ENCODE results near the gene ERFE. TPM values are rescaled to one million over a fixed set of nuclear protein-coding genes. Genes with fewer than 3 reads are reported as not detected.

Gene ERFE
- total and polyA plus RNA-seq, 2 donors (not counting 1 experiment from before 2014, with no cell fraction given), result 0.17 TPM; not detected in 1

DNA sequence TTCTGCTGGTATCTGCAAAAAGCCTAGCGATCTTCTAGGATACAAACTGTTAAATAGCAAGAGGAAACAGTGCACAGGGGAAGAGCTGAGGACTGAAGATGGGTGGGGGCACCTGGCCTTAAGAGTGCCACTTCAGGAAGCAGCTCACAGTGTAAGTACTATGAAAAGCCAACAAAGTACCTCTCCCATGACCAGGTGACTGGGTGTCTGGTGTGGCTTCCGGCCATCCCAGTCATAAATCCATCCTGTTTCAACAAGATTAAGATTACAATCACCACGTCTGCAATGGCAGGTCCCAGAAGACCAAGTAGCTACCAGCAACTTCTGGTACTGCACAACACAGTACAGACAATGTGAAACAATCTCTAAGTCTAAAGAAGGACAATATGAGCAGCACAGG, 15.9 kb downstream of the ERFE start:
- Histone ChIP-seq H3K4me3 (ENCODE audit: control extremely low read depth in 1 of 5, extremely low read depth in 1 of 5, insufficient read depth in 1 of 5, low read depth in 2 of 5, low read length in 4 of 5) (no peak overlapping the region), H2AFZ (ENCODE audit: insufficient read depth, low read depth, low read length, poor library complexity, severe bottlenecking) (no peak overlapping the region), H3K27me3 (replicated peaks in 1 of 4; ENCODE audit: control extremely low read depth in 1 of 4, control insufficient read depth in 3 of 4, insufficient read depth in 4 of 4, low read length in 3 of 4) (no peaks in the 10 kb centered on the region), H3K27ac (ENCODE audit: low read length in 2 of 2) (no peak overlapping the region), H3K4me1 (ENCODE audit: control insufficient read depth in 2 of 2, insufficient read depth in 2 of 2, low read length in 2 of 2) (no peaks in the 10 kb centered on the region), H3K9ac (ENCODE audit: low read length) (no peak overlapping the region), H3K36me3 (replicated peaks in 1 of 2; ENCODE audit: control extremely low read depth in 1 of 2, control insufficient read depth in 1 of 2, extremely low read depth in 1 of 2, insufficient read depth in 2 of 2, low read length in 1 of 2) (peaks cover 5 to 86% of the 10 kb centered on the region in 2 experiments), H4K20me1 (ENCODE audit: control insufficient read depth, insufficient read depth, low read length, poor library complexity, severe bottlenecking) (peaks cover 28% of the 10 kb centered on the region), H3K4me2 (replicated peaks; ENCODE audit: low read depth, low read length, poor library complexity, severe bottlenecking) (no peak overlapping the region), H3K9me3 (ENCODE audit: control extremely low read depth in 1 of 3, control insufficient read depth in 2 of 3, insufficient read depth in 1 of 3, low read length in 2 of 3) (no peaks in the 10 kb centered on the region), H3K79me2 (ENCODE audit: control insufficient read depth, insufficient read depth, low read length) (no peaks in the 10 kb centered on the region)
- WGBS (ENCODE audit: insufficient coverage), result 95% methylated on average over 2 of the region's 3 CpGs
- ChIA-PET CTCF (no interaction called here), POLR2A (no interaction called here)
- intact Hi-C loops (cut with micrococcal nuclease), result no loop called here
- Mint-ChIP-seq H3K27me3 (no peaks in the 10 kb centered on the region), H3K9me3 (ENCODE audit: insufficient read depth) (no peaks in the 10 kb centered on the region), H3K27ac (no peak overlapping the region), H3K4me3 (no peak overlapping the region), H3K4me1 (no peaks in the 10 kb centered on the region)
- DNase-seq, result no peak
- TF ChIP-seq, protein P1, sequence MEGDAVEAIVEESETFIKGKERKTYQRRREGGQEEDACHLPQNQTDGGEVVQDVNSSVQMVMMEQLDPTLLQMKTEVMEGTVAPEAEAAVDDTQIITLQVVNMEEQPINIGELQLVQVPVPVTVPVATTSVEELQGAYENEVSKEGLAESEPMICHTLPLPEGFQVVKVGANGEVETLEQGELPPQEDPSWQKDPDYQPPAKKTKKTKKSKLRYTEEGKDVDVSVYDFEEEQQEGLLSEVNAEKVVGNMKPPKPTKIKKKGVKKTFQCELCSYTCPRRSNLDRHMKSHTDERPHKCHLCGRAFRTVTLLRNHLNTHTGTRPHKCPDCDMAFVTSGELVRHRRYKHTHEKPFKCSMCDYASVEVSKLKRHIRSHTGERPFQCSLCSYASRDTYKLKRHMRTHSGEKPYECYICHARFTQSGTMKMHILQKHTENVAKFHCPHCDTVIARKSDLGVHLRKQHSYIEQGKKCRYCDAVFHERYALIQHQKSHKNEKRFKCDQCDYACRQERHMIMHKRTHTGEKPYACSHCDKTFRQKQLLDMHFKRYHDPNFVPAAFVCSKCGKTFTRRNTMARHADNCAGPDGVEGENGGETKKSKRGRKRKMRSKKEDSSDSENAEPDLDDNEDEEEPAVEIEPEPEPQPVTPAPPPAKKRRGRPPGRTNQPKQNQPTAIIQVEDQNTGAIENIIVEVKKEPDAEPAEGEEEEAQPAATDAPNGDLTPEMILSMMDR (IDR thresholded peaks at IDR 0.05), result no peak
- TF ChIP-seq EZH2 (IDR thresholded peaks at IDR 0.05; ENCODE audit: borderline replicate concordance, insufficient read depth, low read depth, low read length, poor library complexity, severe bottlenecking), result no peak
- no peak for ATAC-seq (ENCODE audit: low read depth)

DNA sequence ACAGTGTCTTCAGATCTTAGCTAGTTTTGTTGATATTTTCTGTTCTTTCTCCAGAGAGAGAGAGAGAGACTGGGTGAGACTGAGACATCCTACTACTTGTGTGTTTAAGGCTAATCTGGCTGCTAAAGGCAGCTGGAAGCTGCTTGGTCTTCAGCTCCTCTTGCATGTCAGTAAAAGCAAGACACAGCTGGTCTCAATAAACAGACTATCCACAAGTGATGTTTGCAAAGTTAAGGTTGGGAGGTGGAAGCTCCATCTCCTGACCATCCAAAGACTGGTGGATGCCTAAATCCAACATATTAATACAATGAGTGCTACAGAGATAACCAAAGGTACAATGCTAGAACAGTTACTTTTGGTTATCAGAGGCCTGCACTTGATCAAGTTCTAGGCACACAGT, 17.8 kb downstream of the ERFE start:
- intact Hi-C loops (cut with micrococcal nuclease), result no loop called here
- TF ChIP-seq EZH2 (IDR thresholded peaks at IDR 0.05; ENCODE audit: borderline replicate concordance, insufficient read depth, low read depth, low read length, poor library complexity, severe bottlenecking), result no peak
- TF ChIP-seq, protein P1 (IDR thresholded peaks at IDR 0.05), result no peak
- Mint-ChIP-seq H3K27me3 (no peaks in the 10 kb centered on the region), H3K4me3 (no peak overlapping the region), H3K9me3 (ENCODE audit: insufficient read depth) (no peaks in the 10 kb centered on the region), H3K4me1 (no peaks in the 10 kb centered on the region), H3K27ac (no peak overlapping the region)
- H3K79me2 ChIP-seq (ENCODE audit: control insufficient read depth, insufficient read depth, low read length), result no peaks in the 10 kb centered on the region
- H3K4me2 ChIP-seq (replicated peaks; ENCODE audit: low read depth, low read length, poor library complexity, severe bottlenecking), result no peak overlapping the region
- no peak for ATAC-seq (ENCODE audit: low read depth)
- peaks cover 23% of the 10 kb centered on the region for H4K20me1 ChIP-seq (ENCODE audit: control insufficient read depth, insufficient read depth, low read length, poor library complexity, severe bottlenecking)
- H3K27ac ChIP-seq (ENCODE audit: low read length in 2 of 2), result no peak overlapping the region
- DNase-seq, result no peak
- no peak overlapping the region for H3K4me3 ChIP-seq (ENCODE audit: control extremely low read depth in 1 of 5, extremely low read depth in 1 of 5, insufficient read depth in 1 of 5, low read depth in 2 of 5, low read length in 4 of 5)
- H3K27me3 ChIP-seq (replicated peaks in 1 of 4; ENCODE audit: control extremely low read depth in 1 of 4, control insufficient read depth in 3 of 4, insufficient read depth in 4 of 4, low read length in 3 of 4), result no peaks in the 10 kb centered on the region
- no peaks in the 10 kb centered on the region for H3K9me3 ChIP-seq (ENCODE audit: control extremely low read depth in 1 of 3, control insufficient read depth in 2 of 3, insufficient read depth in 1 of 3, low read length in 2 of 3)
- ChIA-PET POLR2A (no interaction called here), CTCF (interaction anchor here (0.6 kb wide), 1 partner anchor 89 kb away, joined by 4 read pairs; no protein-coding TSS in a partner anchor)
- no peak overlapping the region for H3K9ac ChIP-seq (ENCODE audit: low read length)
- H3K4me1 ChIP-seq (ENCODE audit: control insufficient read depth in 2 of 2, insufficient read depth in 2 of 2, low read length in 2 of 2), result no peaks in the 10 kb centered on the region
- no peak overlapping the region for H2AFZ ChIP-seq (ENCODE audit: insufficient read depth, low read depth, low read length, poor library complexity, severe bottlenecking)
- peaks cover 2 to 89% of the 10 kb centered on the region in 2 experiments for H3K36me3 ChIP-seq (replicated peaks in 1 of 2; ENCODE audit: control extremely low read depth in 1 of 2, control insufficient read depth in 1 of 2, extremely low read depth in 1 of 2, insufficient read depth in 2 of 2, low read length in 1 of 2)

Data from B cell (primary cell).